Retinal pigment epithelial cell (primary cell): ENCODE results near the gene NUDT2.
A peak's percentile ranks its signal among the peaks of the same experiment; 100 is the strongest.

Source experiments
- DNase-seq: peaks from one replicate; pipeline ENCODE4 v3.0.0-alpha.2; 2010; ENCODE audit warnings: low read depth
- H3K4me3 ChIP-seq: 2 replicates; pipeline ENCODE4 v1.5.1; 2011; ENCODE audit warnings: mild to moderate bottlenecking, low read length, control low read depth, moderate library complexity
- TF ChIP-seq, protein P1 (sequence below): conservative IDR thresholded peaks from 2 replicates; pipeline ENCODE4 v1.5.1; 2011; ENCODE audit warnings: low read depth, low read length, control low read depth, inconsistent platforms

The NUDT2 gene

DNA sequence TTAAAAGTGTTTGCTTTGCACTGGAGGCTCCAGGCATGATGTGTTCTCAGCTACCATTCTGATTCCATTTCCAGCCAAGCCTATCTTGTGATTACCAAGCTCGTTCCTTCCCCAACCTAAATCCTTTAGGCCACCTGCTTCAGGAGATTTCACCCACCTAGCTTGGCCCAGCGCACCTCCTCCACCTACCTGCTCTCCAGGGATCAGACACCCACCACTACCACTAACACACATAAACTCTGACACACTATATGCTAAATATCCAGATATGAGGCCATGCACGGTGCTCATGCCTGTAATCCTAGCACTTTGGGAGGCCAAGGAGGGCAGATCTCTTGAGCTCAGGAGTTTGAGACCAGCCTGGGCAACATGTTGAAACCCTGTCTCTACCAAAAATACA is 45.0 kb downstream of the NUDT2 start:
- H3K4me3 ChIP-seq = no peak overlapping the region
- no peak for DNase-seq
- TF ChIP-seq, protein P1, sequence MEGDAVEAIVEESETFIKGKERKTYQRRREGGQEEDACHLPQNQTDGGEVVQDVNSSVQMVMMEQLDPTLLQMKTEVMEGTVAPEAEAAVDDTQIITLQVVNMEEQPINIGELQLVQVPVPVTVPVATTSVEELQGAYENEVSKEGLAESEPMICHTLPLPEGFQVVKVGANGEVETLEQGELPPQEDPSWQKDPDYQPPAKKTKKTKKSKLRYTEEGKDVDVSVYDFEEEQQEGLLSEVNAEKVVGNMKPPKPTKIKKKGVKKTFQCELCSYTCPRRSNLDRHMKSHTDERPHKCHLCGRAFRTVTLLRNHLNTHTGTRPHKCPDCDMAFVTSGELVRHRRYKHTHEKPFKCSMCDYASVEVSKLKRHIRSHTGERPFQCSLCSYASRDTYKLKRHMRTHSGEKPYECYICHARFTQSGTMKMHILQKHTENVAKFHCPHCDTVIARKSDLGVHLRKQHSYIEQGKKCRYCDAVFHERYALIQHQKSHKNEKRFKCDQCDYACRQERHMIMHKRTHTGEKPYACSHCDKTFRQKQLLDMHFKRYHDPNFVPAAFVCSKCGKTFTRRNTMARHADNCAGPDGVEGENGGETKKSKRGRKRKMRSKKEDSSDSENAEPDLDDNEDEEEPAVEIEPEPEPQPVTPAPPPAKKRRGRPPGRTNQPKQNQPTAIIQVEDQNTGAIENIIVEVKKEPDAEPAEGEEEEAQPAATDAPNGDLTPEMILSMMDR = no peak

DNA sequence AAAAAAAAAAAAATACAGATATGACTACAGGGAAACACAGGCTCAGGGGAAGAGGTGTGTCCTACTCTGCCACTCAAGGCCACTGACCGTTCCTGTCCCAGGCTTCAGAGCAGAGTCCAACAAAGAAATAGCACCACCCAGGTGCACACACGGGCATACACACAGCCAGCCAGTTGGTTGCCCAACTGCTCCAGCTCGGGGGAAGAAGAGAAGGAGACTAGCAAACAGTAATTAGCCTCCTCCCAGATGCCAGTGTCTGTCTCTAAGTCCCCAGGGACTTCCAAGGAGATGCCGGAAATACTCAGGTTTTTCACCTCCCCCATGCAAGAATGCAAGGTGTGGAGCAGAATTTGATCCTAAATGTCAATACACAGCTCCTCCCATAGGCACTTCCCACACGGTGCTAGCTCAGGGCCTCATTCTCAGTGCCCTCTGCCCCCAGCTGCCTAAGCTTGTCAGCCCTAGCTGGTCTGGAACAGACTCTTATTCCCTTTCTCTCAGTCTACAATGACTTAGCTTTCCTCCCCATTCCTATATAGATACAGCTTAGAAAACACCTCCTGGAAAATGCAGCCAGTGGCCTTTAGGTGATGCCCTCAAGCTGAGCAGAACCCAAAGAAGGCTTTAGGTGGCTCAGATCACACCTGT is 45.7 kb downstream of the NUDT2 start:
- TF ChIP-seq, protein P1 = peak; percentile 5
- no peak overlapping the region for H3K4me3 ChIP-seq
- DNase-seq = no peak

DNA sequence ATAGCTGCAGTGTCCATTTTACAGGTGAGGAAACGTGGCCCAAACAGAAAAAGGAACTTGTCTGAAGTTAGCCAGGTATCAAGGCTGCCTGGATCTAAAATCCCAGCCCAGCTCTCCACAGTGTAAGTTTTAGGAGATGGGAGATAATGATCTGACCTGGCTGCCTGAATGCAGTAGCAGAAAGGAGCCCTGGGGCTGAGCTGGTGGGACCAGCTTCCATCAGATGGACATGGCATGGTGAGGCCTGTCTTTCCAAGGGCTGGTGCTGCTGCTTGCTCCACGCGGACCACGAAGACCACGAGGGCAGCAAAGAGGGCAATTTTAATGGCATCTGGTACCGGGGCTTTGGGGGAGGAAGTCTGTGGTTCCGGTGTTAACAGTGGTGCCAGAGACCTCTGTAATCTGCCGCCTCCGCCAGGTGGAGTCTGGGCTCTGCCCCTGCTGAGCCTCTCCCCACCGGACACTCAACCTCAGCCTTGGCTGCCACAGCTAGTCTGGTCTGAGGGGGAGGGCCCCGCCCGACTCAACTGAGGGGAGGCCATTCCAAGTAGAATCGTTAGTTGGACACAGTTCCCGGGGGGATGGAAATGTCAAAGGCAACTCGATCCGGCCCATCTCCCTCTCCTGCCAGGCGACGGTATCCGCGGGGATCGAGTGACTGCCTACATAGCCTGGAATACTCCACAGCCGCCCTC is 46.7 kb downstream of the NUDT2 start:
- H3K4me3 ChIP-seq = peak overlapping the region; percentile 78
- no peak for DNase-seq
- TF ChIP-seq, protein P1 = peak; percentile 34

DNA sequence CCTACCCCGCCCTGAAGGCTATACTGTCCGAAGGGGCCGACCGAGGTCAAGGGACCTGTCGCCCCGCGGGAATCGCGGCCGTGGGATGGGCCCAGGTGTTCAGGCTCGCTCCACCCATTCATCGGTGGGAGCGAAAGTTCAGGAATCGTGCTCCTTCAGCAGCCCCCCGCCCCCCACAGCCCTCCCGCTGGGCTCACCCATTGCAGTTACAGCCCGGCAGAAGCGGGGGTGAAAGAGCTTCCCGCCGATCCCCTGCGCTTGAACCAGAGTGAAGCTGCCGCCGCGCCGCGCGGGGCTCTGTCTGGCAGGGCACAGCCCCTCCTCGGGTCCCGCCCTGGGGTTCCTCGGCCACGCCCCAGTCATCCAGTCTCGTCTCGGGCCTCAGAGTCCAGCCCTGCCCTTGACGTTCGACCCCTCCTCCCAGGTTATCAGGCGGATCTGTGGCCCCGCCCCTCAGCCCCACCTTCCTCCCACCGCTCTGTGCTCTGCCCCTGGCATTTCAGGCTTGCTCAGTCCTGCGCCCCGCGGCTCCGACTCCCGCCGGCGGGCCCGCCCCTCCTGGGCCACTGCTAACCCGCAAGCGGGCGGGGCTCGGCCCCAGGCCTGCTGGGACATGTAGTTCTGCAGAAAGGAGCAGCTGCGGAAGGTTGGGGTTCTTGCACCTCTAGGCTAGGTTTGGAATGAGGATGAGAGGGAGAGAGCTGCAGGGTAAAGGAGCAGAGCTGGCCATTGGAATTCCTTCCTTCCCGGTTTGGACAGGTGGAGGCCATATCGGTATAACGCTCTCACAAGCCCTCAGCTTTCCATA is 47.4 kb downstream of the NUDT2 start, which contains the start of gene MYORG:
MYORG (minus strand) TSS at position 303 of the 808 bp plus-strand sequence. CDS start 3,955 bp downstream, outside the sequence.
- TF ChIP-seq, protein P1 = no peak
- peak within 1 kb of the TSS; percentile 78 for H3K4me3 ChIP-seq
- DNase-seq = peak; percentile 62

DNA sequence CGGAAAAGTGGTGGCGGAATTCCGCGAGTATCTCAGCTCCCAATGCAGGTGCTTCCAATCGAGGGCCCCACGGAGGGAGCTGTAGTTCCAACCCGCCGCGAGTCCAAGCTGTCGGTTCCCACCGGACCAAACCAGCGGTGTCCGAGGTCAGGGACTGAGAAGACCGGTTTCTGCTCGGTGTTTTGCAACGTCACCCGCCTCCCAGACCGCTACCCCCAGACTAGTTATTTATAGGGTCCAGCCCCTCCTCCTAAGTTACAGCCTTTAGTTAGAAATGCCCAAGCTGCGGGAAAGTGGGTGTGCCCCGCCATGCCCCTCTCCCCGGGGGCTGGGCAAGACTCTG is 48.0 kb downstream of the NUDT2 start:
- DNase-seq = no peak
- H3K4me3 ChIP-seq = peak overlapping the region; percentile 78
- TF ChIP-seq, protein P1 = no peak

DNA sequence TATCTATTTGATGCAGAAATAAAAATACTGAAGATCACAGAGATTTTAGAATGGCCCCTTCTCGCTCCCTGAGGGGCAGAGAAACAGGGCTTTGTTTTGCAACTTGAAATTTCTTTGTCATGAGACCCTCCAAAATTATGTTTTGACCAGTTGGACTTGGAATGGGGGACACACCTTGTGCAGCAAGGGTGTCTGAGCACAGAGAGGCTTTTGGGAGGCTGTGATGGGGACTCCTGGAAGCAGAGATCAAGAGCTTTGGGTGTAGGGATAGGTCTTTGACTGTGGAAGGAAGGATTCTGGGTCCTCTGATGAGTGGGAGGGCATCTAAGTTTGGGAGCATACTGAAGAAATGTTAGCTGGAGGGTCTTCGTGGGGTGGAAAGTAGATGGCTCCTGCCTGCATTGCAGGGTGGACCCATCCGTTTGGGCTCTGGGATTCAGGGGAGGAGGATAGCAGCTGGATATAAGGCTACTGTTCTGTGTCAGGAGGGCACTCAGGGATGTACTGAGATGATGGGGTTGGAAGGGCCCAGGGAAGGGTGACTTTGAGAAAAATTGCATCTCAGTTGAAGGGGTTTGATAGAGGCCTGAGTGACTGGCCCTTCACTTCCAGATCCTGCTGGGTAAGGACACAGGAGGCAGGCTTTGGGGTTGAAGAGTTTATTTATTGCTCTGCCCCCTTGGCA is 49.1 kb downstream of the NUDT2 start:
- TF ChIP-seq, protein P1 = no peak
- no peak overlapping the region for H3K4me3 ChIP-seq
- DNase-seq = no peak
